CD4-positive, alpha-beta T cell (primary cell): ENCODE data around the gene ARL6. TPM values are rescaled to one million over a fixed set of nuclear protein-coding genes. Genes with fewer than 3 reads are reported as not detected.
"Not testable (repeated sequence)": the region's sequence is repeated elsewhere in the genome, so short reads cannot be mapped to it uniquely, and the experiment has no call there.

ENCODE experiments used
- ATAC-seq: fragments of 200-7000 bp; cut with Tn5 transposase; one replicate; pipeline ENCODE4 v1.10.0; 2022; ENCODE audit warnings: mild to moderate bottlenecking; ENCODE audit not compliant: poor library complexity
- CTCF ChIA-PET: fragments of 350-600 bp; sonication (Branson Sonifier 250); formaldehyde crosslinking; loops from one replicate; lab custom pipeline; 2021; ENCODE audit warnings: antibody characterized with exemption, inconsistent platforms; lab: Charles Lee
- POLR2A ChIA-PET: fragments of 350-600 bp; sonication (Branson Sonifier 250); formaldehyde crosslinking; loops from one replicate; lab custom pipeline; 2021; ENCODE audit warnings: antibody characterized with exemption, inconsistent platforms; lab: Charles Lee
- DNase-seq, 14 experiments: peaks; one replicate each; pipeline ENCODE4 v3.0.0-alpha.2; 2013 to 2020; ENCODE audit warnings: mixed read lengths in 2 of 14
- H3K27ac ChIP-seq, 2 donors: one replicate each; pipeline versions ENCODE4 v1.5.1 to v1.7.0; 2013; ENCODE audit warnings: low read length in 2 of 2, low read depth in 1 of 2, mild to moderate bottlenecking in 1 of 2
- H3K27me3 ChIP-seq, 2 experiments: 1 replicate in 1 of 2; 2 replicates in 1 of 2; pipeline versions ENCODE4 v1.6.1 to v1.7.0; 2013; ENCODE audit warnings: low read length in 2 of 2, control low read depth in 1 of 2, mild to moderate bottlenecking in 1 of 2, moderate library complexity in 1 of 2; ENCODE audit not compliant: insufficient read depth in 2 of 2, control insufficient read depth in 1 of 2
- H3K36me3 ChIP-seq: one replicate; pipeline ENCODE4 v1.6.1; 2013; ENCODE audit warnings: low read length, control low read depth; ENCODE audit not compliant: insufficient read depth
- H3K4me1 ChIP-seq: one replicate; pipeline ENCODE4 v1.6.1; 2013; ENCODE audit warnings: low read length, control low read depth; ENCODE audit not compliant: insufficient read depth
- H3K4me3 ChIP-seq: one replicate; pipeline ENCODE4 v1.5.1; 2013; ENCODE audit warnings: mild to moderate bottlenecking, low read length, moderate library complexity
- H3K9me3 ChIP-seq, 2 experiments: 1 replicate in 1 of 2; 2 replicates in 1 of 2; pipeline versions ENCODE4 v1.6.1 to v1.7.0; 2013; ENCODE audit warnings: low read length in 2 of 2, mild to moderate bottlenecking in 2 of 2, control low read depth in 1 of 2, moderate library complexity in 1 of 2; ENCODE audit not compliant: control insufficient read depth in 1 of 2, insufficient read depth in 1 of 2
- H3K27ac Mint-ChIP-seq: one replicate; pipeline ENCODE4 v1.8.0; 2020; ENCODE audit warnings: mixed read lengths
- H3K27me3 Mint-ChIP-seq: one replicate; pipeline ENCODE4 v1.8.0; 2021; ENCODE audit warnings: mixed read lengths
- H3K36me3 Mint-ChIP-seq: one replicate; pipeline ENCODE4 v1.8.0; 2021; ENCODE audit warnings: low read depth, mixed read lengths
- H3K4me1 Mint-ChIP-seq: one replicate; pipeline ENCODE4 v1.8.0; 2021; ENCODE audit warnings: low read depth, mixed read lengths
- H3K4me3 Mint-ChIP-seq: one replicate; pipeline ENCODE4 v1.8.0; 2020; ENCODE audit warnings: mild to moderate bottlenecking, mixed read lengths
- H3K9me3 Mint-ChIP-seq: one replicate; pipeline ENCODE4 v1.8.0; 2020; ENCODE audit warnings: mixed read lengths
- intact Hi-C, 2 experiments: fragments of 100-400 bp; cut with DNase I in 1 of 2; cut with micrococcal nuclease in 1 of 2; formaldehyde crosslinking; loops; one replicate each; pipeline versions ENCODE4 v1.15.1 to v1.9.0; 2023 to 2025; cut with DNase I, micrococcal nuclease
- total RNA-seq, 174 experiments: library from RNA in 2 of 174; stranded (reverse) in 2 of 174; gene quantifications; one replicate each; pipeline ENCODE4 v1.2.3 and lab custom pipeline; 2021 to 2026
- TF ChIP-seq, protein P1 (sequence below): fragments of 200-600 bp; IDR thresholded peaks from one replicate; pipeline ENCODE4 v1.8.0; 2022; ENCODE audit warnings: antibody characterized with exemption, mild to moderate bottlenecking

Gene ARL6
- total RNA-seq, 2 experiments from 2014 or later, result 1.3 to 2.1 TPM

DNA sequence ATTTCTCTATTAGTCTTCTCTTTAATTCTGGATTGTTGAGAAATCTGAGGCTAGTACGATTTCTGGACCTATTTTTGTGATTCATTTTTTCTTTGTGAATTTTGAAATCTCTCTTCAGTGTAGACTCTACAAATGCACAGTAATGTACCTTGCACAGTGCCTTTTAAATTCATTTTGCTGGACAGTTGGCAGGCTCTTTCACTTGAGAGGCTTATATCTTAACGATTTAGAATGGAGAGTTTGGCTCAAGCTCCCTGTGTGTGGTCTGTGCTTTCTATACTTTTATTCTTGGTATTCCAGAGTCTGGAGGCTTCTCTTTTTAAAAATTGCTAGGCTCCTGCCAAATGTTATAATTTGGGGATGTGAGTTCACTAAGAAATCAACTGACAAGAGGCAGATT lies 66.1 kb downstream of the ARL6 start:
- H3K36me3 ChIP-seq, result no peaks in the 10 kb centered on the region
- TF ChIP-seq, protein P1, sequence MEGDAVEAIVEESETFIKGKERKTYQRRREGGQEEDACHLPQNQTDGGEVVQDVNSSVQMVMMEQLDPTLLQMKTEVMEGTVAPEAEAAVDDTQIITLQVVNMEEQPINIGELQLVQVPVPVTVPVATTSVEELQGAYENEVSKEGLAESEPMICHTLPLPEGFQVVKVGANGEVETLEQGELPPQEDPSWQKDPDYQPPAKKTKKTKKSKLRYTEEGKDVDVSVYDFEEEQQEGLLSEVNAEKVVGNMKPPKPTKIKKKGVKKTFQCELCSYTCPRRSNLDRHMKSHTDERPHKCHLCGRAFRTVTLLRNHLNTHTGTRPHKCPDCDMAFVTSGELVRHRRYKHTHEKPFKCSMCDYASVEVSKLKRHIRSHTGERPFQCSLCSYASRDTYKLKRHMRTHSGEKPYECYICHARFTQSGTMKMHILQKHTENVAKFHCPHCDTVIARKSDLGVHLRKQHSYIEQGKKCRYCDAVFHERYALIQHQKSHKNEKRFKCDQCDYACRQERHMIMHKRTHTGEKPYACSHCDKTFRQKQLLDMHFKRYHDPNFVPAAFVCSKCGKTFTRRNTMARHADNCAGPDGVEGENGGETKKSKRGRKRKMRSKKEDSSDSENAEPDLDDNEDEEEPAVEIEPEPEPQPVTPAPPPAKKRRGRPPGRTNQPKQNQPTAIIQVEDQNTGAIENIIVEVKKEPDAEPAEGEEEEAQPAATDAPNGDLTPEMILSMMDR, result no peak
- no peaks in the 10 kb centered on the region for H3K9me3 ChIP-seq
- CTCF ChIA-PET, result interaction anchor here (1.6 kb wide), 1 partner anchor 10 kb away, joined by 3 read pairs; no protein-coding TSS in a partner anchor
- no peaks in the 10 kb centered on the region for H3K27me3 ChIP-seq
- POLR2A ChIA-PET, result no interaction called here
- DNase-seq (no peak), ATAC-seq (no peak)
- no peak overlapping the region for H3K27ac ChIP-seq
- H3K4me1 Mint-ChIP-seq, result no peaks in the 10 kb centered on the region
- H3K27me3 Mint-ChIP-seq, result no peaks in the 10 kb centered on the region
- intact Hi-C loops, result no loop called here
- H3K36me3 Mint-ChIP-seq, result no peaks in the 10 kb centered on the region
- H3K4me1 ChIP-seq, result no peaks in the 10 kb centered on the region
- no peaks in the 10 kb centered on the region for H3K9me3 Mint-ChIP-seq
- H3K4me3 Mint-ChIP-seq, result no peak overlapping the region
- H3K4me3 ChIP-seq, result no peak overlapping the region
- no peak overlapping the region for H3K27ac Mint-ChIP-seq

DNA sequence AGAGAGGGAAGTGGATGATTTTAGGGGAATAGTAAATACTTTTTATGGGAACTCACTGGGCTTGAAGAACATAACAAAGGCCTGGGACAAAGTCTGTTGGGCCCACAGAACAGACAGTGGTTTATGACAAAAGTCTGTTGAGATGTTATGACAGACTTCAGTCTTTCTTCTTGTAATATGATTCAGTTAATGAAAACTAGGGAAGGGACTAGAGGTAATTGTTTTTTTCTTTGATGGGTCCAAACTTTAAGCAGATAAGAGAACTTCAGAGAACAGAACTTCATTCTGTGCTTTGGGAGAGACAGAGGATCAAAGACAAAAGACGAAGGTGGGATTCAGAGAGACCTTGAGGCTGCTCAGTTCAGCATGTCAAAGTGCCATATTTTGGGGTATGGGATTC lies 66.6 kb downstream of the ARL6 start:
- ATAC-seq (no peak), DNase-seq (no peak)
- no peaks in the 10 kb centered on the region for H3K27me3 ChIP-seq
- no peak overlapping the region for H3K27ac ChIP-seq
- Mint-ChIP-seq H3K9me3 (no peaks in the 10 kb centered on the region), H3K27ac (no peak overlapping the region), H3K27me3 (no peaks in the 10 kb centered on the region), H3K36me3 (no peaks in the 10 kb centered on the region), H3K4me1 (no peaks in the 10 kb centered on the region), H3K4me3 (no peak overlapping the region)
- no peak overlapping the region for H3K4me3 ChIP-seq
- ChIA-PET POLR2A (no interaction called here), CTCF (interaction anchor here (1.6 kb wide), 1 partner anchor 10 kb away, joined by 3 read pairs; no protein-coding TSS in a partner anchor)
- no peaks in the 10 kb centered on the region for H3K4me1 ChIP-seq
- H3K9me3 ChIP-seq, result no peaks in the 10 kb centered on the region
- TF ChIP-seq, protein P1, result no peak
- no peaks in the 10 kb centered on the region for H3K36me3 ChIP-seq
- intact Hi-C loops, result no loop called here

DNA sequence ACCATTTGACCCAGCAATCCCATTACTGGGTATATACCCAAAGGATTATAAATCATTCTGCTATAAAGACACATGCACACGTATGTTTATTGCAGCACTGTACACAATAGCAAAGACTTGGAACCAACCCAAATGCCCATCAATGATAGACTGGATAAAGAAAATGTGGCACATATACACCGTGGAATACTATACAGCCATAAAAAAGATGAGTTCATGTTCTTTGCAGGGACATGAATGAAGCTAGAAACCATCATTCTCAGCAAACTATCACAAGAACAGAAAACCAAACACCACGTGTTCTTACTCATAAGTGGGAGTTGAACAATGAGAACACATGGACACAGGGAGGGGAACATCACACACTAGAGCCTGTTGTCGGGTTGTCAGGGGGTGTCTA lies 68.6 kb downstream of the ARL6 start:
- H3K27ac Mint-ChIP-seq, H3K9me3 ChIP-seq, H3K9me3 Mint-ChIP-seq, H3K4me3 Mint-ChIP-seq, H3K27ac ChIP-seq, H3K27me3 Mint-ChIP-seq, intact Hi-C loops, H3K27me3 ChIP-seq, CTCF ChIA-PET, H3K36me3 ChIP-seq, ATAC-seq, POLR2A ChIA-PET, H3K4me1 ChIP-seq, H3K36me3 Mint-ChIP-seq, H3K4me3 ChIP-seq, DNase-seq, H3K4me1 Mint-ChIP-seq: not testable (repeated sequence)

DNA sequence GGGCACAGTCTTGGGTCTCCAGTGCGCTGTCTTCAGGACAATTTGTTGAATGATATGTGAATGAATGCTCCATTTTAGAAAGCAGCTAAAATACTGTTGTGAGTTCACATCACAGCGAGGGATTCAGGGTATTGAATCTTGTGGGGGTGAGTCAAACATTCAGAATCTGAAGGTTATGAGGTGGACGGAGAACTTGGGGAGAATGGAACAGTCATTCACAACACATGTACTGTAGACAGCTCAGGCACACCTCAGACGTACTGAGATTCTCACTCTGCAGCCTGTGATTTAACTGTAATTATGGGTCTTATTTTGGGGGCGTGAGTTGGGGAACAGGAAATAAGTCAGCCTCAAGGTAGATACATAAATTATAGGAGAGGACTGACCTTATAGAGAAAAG lies 71.2 kb downstream of the ARL6 start:
- no peaks in the 10 kb centered on the region for H3K4me1 ChIP-seq
- no peak for DNase-seq
- no peak overlapping the region for H3K4me3 ChIP-seq
- Mint-ChIP-seq H3K36me3 (no peaks in the 10 kb centered on the region), H3K27me3 (no peaks in the 10 kb centered on the region), H3K4me3 (no peak overlapping the region), H3K4me1 (no peaks in the 10 kb centered on the region), H3K27ac (no peak overlapping the region), H3K9me3 (no peaks in the 10 kb centered on the region)
- H3K27me3 ChIP-seq, result no peaks in the 10 kb centered on the region
- no peaks in the 10 kb centered on the region for H3K36me3 ChIP-seq
- H3K9me3 ChIP-seq, result no peaks in the 10 kb centered on the region
- ATAC-seq, result no peak
- CTCF ChIA-PET, result no interaction called here
- POLR2A ChIA-PET, result no interaction called here
- TF ChIP-seq, protein P1, result no peak
- no peak overlapping the region for H3K27ac ChIP-seq
- intact Hi-C loops, result no loop called here
